A549 (cell line): ENCODE data around the gene SLC12A9.

ENCODE experiments used
- CTCF ChIP-seq: fragments of >200 bp; sonication (Bioruptor Twin); formaldehyde crosslinking; IDR thresholded peaks from 3 replicates; pipeline ENCODE4 v1.5.1; 2016
- HEYL ChIP-seq: fragments of 250-450 bp; sonication (Bioruptor Pico); IDR thresholded peaks from 2 replicates; pipeline ENCODE4 v1.8.0; 2021; ENCODE audit warnings: mild to moderate bottlenecking, moderate library complexity
- KDM1A ChIP-seq: fragments of 200-600 bp; sonication (generic); IDR thresholded peaks from 2 replicates; pipeline ENCODE4 v1.6.1; 2016; ENCODE audit warnings: low read depth, mild to moderate bottlenecking
- SMC3 ChIP-seq: fragments of >200 bp; sonication (Bioruptor Twin); formaldehyde crosslinking; IDR thresholded peaks from 3 replicates; pipeline ENCODE4 v1.6.1; 2018; ENCODE audit warnings: inconsistent platforms

- TF ChIP-seq KDM1A (no peak), CTCF (no peak), HEYL (no peak), SMC3 (no peak)
Measured at GRCh38 chr7:100830396-100830795, 22.1 kb upstream of the SLC12A9 start.
